GM21576 (cell line): Measurements from ENCODE around the gene LSS.

Source experiments
- ATAC-seq: cut with Tn5 transposase; IDR thresholded peaks from one replicate; pipeline ENCODE4 v1.9.1; 2021; ENCODE audit warnings: mild to moderate bottlenecking, moderate library complexity; ENCODE audit not compliant: unreplicated experiment

The LSS gene

DNA sequence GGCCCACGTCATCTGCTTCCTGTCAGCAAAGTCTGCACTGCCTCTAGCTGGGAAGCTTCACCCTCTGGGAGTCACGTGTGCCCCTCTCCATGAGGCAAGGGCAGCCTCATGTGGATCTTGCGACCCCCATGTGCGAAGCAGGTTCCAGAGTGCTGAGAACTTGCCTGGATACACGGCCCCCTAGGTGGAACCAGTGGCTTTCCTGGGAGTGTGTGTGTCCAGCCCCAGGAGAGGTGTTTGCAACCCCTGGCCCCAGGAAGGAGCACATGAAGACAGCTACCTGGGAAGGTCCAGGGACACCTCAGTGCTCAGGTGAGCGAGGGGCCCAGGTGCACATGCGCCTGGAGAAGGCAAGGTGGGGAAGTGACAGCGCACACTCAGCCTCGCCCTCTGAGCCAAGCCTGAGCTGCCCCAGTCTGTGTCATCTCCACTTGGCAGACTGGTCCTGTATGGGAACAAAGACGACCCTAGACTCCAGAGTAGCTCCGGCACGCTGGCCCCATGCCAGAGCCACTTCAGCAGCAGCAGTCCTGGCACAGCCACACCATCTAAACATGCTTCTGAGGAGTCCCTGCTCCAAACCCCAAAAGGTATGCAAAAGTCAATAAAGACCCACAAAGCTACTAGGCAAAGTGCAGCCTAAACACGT lies 8.9 kb downstream of the LSS start:
- no peak for ATAC-seq

DNA sequence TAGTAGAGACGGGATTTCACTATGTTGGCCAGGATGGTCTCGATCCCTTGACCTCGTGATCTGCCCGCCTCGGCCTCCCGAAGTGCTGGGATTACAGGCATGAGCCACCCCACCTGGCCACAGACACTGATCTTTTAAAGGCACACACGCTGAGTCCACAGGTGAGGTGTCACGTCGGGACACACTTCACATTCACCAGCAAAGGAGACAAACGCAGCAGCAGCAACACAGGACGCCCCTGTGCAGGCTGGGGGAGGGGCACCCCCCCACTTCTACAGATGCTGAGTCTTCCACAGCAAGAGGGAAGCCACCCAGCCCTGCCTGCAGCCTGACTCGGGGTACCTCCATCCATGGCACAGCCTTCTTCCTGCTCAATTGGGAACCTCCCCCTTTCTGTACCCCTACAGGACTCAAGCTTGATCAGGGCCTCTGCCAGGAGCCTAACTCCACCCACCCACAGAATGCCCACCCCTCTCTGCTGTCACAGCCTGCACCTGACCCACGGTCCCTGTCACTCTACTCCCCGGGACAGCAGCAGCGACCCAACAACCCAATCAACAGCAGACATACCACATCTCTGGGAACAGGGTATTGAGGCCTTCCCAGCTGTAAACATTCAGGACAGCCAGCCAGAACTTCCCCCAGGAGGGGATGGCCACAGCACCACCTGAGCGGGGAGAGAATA lies 9.5 kb downstream of the LSS start:
- no peak for ATAC-seq

- no peak for ATAC-seq
These were observed 10.9 kb downstream of the LSS start for GRCh38 chr21:46217511-46218196.

DNA sequence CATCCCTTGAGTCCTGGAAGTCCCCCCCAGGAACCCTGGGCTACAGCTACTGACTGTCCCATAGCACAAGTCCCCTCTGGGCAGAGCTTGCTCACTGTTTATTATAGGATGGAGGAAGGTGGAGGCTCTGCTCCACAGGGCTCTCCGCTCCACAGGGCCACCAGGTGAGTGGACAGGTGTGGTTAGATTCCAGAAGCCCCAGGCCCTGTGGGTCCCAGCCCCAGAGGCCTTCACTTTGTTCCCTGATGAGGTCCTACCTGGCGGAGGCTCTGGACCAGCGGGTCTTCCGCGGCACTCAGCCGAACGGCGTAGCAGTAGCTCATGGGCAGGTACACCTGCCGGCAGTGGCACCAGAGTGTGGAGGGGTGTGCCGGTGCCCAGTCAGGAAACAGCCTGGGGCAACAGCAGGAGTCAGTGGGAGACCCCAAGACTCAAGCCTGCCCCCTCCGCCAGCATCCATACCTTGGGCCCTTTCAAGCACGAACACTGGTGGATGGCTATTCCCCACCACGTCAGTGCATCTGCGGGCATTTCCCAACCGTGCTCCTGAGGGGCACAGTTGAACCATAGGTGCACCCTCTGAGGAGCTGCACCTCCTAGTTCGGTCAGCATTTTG lies 12.3 kb downstream of the LSS start:
- ATAC-seq: no peak

- ATAC-seq: no peak
These were observed 13.0 kb downstream of the LSS start for GRCh38 chr21:46215436-46216131.

DNA sequence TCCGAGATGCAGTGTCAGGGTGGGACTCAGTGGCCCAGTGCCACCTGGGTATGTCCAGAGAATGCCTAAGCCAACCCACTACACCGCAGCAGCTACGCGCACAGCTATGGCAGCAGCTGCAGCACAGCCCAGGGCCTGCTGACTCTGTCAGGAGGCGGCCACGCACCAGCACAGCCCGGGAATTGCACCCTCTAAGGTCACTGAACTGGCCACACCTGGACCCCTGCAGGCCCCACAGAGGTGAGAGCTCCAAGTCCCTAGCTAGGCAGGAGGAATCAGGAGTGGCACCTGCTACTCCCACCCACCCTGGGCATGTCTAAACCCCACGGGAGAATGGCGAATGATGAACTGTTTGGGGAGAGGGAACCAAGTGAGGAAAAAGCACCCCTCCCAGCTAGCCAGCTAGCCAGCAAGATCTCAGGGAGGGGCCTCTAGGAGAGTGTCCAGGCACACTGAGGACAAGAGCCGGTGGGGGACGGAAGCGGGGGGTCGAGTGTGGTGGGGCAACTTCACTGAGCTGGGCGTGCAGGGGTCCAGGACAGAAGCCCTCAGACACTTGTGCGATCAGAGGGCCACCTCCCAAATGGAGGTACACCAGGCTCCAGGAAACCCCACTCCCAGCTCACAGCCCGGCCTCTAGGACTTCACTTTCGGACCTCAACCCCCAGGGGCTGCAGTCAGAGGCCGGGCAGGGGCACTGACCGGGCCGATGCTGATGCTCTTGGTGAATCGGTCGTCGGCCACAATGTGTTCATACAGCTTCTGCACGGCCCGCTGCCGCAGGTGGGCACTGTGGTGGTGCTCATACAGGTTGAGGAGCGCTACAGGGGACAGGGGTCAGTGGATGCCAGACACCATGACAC lies 13.9 kb downstream of the LSS start:
- ATAC-seq: no peak

- no peak for ATAC-seq
These were observed 14.8 kb downstream of the LSS start for GRCh38 chr21:46213620-46214286.

- no peak for ATAC-seq
These were observed 15.7 kb downstream of the LSS start for GRCh38 chr21:46212721-46213484.

DNA sequence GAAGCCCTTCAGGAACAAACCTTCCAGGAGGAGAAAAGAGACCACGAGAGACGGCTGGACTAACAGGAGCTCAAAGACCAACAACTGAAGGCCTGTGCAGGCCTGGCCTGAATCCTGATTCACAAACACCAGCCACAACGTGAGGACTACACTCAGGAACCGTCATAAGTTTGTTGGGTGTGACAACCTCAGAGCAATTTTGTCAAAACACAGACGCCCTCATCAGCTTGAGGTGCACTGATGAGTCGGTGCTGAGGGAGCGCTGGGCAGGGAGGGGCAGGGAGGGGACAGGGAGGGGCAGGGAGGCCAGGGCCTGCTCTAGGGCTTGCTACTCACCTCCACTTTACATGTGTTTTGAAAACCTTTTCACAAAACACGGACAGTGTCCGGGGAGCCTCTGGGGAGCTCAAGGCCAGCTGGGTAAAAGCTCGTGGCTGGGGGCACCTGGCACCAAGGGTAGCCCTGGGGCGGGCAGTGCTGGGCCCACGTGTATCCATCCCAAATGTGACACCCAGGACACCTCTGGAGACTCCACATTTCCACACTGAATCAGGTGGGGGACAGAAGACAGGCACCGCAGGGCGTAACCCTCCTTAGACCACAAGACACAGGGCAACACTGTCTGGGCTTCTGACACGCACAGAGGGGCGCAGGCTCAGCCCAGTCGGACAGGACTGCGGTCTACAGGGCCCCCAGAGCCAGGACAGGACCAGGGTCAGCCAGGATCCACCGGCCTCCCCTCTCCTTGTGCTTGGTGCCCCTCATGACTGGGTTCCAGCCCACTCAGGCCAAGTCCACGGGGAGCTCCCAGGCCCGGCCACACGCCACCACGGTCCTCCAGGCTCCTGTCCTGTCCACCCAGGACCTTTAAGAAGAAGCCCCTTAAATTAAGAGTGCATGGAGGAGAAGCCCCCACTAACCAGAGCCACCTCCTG lies 16.5 kb downstream of the LSS start:
- no peak for ATAC-seq

- ATAC-seq: no peak
These were observed 17.2 kb downstream of the LSS start for GRCh38 chr21:46211376-46211775.

DNA sequence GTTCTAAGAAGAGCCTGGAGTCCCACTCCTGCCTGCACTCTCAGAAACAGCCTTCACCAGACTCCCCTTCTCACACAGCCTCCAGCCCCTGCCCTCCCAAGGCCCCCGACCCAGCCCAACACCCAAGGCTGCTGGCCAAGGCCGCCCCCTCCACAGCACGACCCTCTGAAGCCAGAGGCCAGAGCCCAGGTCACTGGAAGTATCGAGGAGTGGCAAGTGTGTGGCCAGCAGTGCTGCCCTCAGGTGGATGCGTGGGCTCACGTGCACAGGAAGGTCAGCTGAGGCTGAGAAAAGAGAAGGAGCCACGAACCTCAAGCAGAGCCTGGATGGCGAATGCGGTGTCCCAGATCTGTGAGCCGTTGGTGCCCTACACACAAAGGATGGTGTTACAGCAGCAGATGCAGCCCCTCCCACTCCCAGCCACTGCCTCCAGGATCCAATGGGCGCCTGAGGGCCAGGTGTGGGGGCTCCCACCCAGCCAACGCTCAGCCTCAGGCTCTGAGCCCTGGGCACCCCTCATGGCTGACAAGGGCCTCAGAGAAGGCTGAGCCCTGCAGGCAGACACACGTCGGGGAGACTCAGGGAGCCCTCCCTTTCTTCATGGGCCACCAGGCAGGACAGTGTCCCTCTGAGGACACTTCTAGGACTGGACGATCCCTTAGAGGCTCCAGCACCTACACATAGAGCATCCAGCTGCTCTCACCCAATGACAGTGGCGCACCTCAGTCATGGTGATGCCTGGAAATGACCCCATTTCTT lies 18.0 kb downstream of the LSS start:
- ATAC-seq: no peak

DNA sequence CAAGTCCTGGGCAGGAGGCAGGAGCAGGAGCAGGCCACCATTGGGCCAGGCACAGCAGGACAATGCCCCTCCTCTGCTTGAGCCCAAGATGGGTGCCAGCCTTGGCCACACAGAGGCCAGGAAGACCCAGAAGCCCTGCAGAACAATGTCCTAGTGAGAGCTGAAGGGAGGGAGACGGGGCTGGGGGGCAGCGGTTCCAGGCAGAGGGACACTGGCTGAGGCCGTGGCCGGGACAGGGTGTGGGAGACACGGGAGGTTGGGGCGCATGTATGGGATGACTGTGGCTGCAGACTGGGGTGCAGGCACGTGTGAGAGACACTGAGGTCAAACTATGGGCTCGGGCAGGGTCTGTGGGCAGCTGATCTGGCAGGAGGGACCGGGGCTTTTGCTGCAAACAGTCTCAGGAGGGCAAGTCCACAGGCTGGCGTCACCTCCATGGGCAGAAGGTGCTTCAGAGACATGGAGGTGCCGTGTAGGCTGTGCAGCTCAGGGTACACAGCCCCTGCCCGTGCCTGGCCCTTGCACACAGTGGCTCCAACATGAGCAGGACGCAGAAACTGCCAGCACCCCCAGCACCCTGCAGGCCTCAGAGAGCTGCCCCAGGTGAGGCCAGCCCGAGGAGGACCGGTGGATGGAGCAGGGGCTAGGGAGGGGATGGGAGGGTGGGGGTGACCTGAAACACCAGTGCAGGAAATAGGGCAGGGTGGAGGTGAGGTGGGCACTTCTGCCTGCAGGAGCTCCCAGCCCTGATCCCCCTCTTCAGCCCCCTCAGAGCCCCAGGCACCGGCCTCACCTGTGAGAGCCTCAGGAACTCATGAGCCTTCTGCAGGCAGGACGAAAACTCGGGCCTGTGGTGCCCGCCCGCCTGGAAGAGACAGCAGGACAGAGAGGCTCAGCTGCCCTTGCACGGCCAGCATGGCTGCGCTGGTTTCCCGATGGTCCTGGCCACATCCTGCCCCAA lies 19.5 kb downstream of the LSS start:
- no peak for ATAC-seq

- no peak for ATAC-seq
These were observed 20.5 kb downstream of the LSS start for GRCh38 chr21:46207920-46208591.

GRCh38 chr21:46207006-46207919 lies 21.3 kb downstream of the LSS start:
- no peak for ATAC-seq
